ENCODE measurements around the gene ITGAE. TPM values are rescaled to one million over a fixed set of nuclear protein-coding genes. Genes with fewer than 3 reads are reported as not detected.

Gene ITGAE
- total RNA-seq, 2 donors from 2014 or later: 21.8 to 34.3 TPM

DNA sequence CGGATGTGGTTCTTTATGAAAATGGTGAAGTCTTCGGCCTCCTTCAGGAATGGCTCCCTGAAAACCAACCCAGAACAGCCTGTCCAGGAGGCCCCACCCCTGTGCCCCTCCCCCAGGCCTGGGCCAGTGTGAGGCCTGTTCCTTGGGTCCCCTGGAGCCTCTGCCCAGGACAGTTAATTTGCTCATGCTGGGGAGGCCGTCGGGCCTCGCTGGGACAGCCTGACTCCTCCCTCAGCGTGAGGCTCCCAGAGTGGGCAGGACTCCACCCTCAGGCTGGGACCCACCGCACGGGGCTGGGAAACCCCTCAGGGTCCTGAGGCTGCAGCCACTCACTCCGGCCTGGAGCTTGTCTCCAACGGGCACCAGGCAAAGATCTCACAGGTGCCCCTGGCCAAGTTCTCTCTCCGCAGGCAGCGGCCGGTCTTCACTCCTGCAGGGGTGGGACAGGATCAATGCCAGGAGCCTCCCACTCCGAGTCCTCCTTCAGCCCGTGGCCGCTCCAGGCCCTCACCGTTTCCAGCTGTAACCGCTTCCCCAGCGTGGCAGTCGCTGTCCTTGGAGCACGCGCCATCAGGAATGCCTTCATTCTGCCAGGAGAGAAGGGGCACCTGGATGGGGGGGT is 110.8 kb downstream of the ITGAE start:
- Mint-ChIP-seq H3K27me3 (ENCODE audit: insufficient read depth) (peaks cover 20% of the 10 kb centered on the region), H3K36me3 (ENCODE audit: low read depth) (no peaks in the 10 kb centered on the region), H3K9me3 (no peaks in the 10 kb centered on the region), H3K4me3 (no peak overlapping the region), H3K4me1 (no peaks in the 10 kb centered on the region), H3K27ac (no peak overlapping the region)
- WGBS, 2 experiments (ENCODE audit: insufficient coverage in 1 of 2, insufficient read length in 1 of 2): 83 to 93% methylated on average over 9 to 22 of the region's 22 CpGs
- no peaks in the 10 kb centered on the region for H3K9me3 ChIP-seq (ENCODE audit: control insufficient read depth, low read length)
- H3K4me3 ChIP-seq (ENCODE audit: low read length): no peak overlapping the region
- H3K36me3 ChIP-seq (ENCODE audit: control insufficient read depth, insufficient read depth, low read length): no peaks in the 10 kb centered on the region
- no peak overlapping the region for H3K27ac ChIP-seq (ENCODE audit: low read depth, low read length)
- H3K4me1 ChIP-seq (ENCODE audit: control insufficient read depth, insufficient read depth, low read length): no peaks in the 10 kb centered on the region
- peaks cover 15% of the 10 kb centered on the region for H3K27me3 ChIP-seq (ENCODE audit: control insufficient read depth, insufficient read depth, low read length, poor library complexity, severe bottlenecking)
- peak; percentile 71 for DNase-seq
- TF ChIP-seq, protein P1, sequence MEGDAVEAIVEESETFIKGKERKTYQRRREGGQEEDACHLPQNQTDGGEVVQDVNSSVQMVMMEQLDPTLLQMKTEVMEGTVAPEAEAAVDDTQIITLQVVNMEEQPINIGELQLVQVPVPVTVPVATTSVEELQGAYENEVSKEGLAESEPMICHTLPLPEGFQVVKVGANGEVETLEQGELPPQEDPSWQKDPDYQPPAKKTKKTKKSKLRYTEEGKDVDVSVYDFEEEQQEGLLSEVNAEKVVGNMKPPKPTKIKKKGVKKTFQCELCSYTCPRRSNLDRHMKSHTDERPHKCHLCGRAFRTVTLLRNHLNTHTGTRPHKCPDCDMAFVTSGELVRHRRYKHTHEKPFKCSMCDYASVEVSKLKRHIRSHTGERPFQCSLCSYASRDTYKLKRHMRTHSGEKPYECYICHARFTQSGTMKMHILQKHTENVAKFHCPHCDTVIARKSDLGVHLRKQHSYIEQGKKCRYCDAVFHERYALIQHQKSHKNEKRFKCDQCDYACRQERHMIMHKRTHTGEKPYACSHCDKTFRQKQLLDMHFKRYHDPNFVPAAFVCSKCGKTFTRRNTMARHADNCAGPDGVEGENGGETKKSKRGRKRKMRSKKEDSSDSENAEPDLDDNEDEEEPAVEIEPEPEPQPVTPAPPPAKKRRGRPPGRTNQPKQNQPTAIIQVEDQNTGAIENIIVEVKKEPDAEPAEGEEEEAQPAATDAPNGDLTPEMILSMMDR (conservative IDR thresholded peaks at IDR 0.05): no peak
- H3K9ac ChIP-seq (ENCODE audit: extremely low read depth, low read length, poor library complexity, severe bottlenecking): no peak overlapping the region

DNA sequence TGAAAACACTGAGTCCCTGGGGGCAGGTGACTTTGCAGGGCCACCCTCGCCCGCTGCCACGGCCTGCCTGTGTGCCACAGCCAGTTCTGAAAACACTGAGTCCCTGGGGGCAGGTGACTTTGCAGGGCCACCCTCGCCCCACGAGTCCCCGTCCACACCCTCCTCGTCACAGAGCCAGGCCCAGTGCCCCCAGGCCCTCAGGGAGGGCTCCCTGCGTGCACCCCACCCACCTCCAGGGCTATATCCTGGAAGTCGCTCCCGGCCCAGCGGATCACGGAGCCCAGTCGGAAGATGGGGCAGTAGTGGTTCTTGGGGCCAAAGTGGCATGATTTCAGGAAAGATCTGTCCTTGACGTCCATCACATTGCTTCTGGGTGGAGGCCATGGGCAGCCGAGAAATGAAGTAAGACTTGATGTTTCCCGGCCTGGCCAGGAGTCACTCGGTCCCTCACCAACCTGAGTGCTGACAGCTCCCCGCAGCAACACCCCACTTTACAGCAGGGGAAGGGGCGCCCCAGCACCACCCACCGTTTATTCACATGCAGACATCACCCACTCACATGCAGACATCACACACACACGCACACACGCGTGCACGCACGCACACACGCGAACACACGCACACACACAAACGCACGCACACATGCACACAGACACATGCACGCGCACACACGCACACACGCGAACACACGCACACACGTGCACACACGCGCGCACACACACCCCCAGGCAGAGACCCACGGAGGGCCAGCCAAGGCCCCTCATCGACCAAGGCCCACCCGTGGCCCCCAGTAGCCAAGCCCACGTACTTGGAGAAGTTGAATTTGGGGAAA is 111.5 kb downstream of the ITGAE start:
- no peaks in the 10 kb centered on the region for H3K4me1 Mint-ChIP-seq
- H3K4me3 Mint-ChIP-seq: no peak overlapping the region
- TF ChIP-seq, protein P1 (conservative IDR thresholded peaks at IDR 0.05): no peak
- H3K27me3 Mint-ChIP-seq (ENCODE audit: insufficient read depth): peaks cover 13% of the 10 kb centered on the region
- no peaks in the 10 kb centered on the region for H3K9me3 Mint-ChIP-seq
- no peaks in the 10 kb centered on the region for H3K4me1 ChIP-seq (ENCODE audit: control insufficient read depth, insufficient read depth, low read length)
- no peak overlapping the region for H3K27ac ChIP-seq (ENCODE audit: low read depth, low read length)
- H3K4me3 ChIP-seq (ENCODE audit: low read length): no peak overlapping the region
- no peak overlapping the region for H3K27ac Mint-ChIP-seq
- WGBS, 2 experiments (ENCODE audit: insufficient coverage in 1 of 2, insufficient read length in 1 of 2): 96% methylated on average over 35 to 42 of the region's 44 CpGs
- no peaks in the 10 kb centered on the region for H3K36me3 Mint-ChIP-seq (ENCODE audit: low read depth)
- H3K27me3 ChIP-seq (ENCODE audit: control insufficient read depth, insufficient read depth, low read length, poor library complexity, severe bottlenecking): peaks cover 8% of the 10 kb centered on the region
- no peak overlapping the region for H3K9ac ChIP-seq (ENCODE audit: extremely low read depth, low read length, poor library complexity, severe bottlenecking)
- H3K9me3 ChIP-seq (ENCODE audit: control insufficient read depth, low read length): no peaks in the 10 kb centered on the region
- peak; percentile 51 for DNase-seq
- H3K36me3 ChIP-seq (ENCODE audit: control insufficient read depth, insufficient read depth, low read length): no peaks in the 10 kb centered on the region

DNA sequence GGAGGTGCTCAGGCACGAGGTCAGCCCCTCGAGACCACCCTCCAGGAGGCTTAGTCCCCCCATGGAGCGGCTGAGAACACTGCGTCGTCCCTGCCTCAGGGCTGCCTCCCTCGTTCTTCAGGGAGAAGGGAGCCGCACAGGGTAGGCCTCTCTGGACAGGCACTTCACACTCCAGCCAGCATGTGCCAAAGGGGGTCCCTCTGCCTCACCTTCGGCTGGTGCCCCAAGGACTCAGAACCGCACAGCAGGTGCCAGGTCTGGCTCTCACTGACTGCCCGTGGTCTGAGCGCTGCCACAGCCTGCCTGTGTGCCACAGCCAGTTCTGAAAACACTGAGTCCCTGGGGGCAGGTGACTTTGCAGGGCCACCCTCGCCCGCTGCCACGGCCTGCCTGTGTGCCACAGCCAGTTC is 112.1 kb downstream of the ITGAE start:
- H3K4me1 Mint-ChIP-seq: no peaks in the 10 kb centered on the region
- H3K4me3 Mint-ChIP-seq: no peak overlapping the region
- 72 to 81% methylated on average over 6 to 11 of the region's 14 CpGs for WGBS, 2 experiments (ENCODE audit: insufficient coverage in 1 of 2, insufficient read length in 1 of 2)
- H3K36me3 Mint-ChIP-seq (ENCODE audit: low read depth): no peaks in the 10 kb centered on the region
- Histone ChIP-seq H3K4me1 (ENCODE audit: control insufficient read depth, insufficient read depth, low read length) (no peaks in the 10 kb centered on the region), H3K4me3 (ENCODE audit: low read length) (no peak overlapping the region), H3K9ac (ENCODE audit: extremely low read depth, low read length, poor library complexity, severe bottlenecking) (no peak overlapping the region), H3K9me3 (ENCODE audit: control insufficient read depth, low read length) (no peaks in the 10 kb centered on the region), H3K36me3 (ENCODE audit: control insufficient read depth, insufficient read depth, low read length) (no peaks in the 10 kb centered on the region), H3K27ac (ENCODE audit: low read depth, low read length) (no peak overlapping the region), H3K27me3 (ENCODE audit: control insufficient read depth, insufficient read depth, low read length, poor library complexity, severe bottlenecking) (peaks cover 2% of the 10 kb centered on the region)
- no peak overlapping the region for H3K27ac Mint-ChIP-seq
- peak; percentile 54 for DNase-seq
- H3K9me3 Mint-ChIP-seq: no peaks in the 10 kb centered on the region
- H3K27me3 Mint-ChIP-seq (ENCODE audit: insufficient read depth): peaks cover 7% of the 10 kb centered on the region
- TF ChIP-seq, protein P1 (conservative IDR thresholded peaks at IDR 0.05): no peak
